Spleen (tissue), 11 donors: ENCODE measurements around the gene FAM83E. TPM values are rescaled to one million over a fixed set of nuclear protein-coding genes. Genes with fewer than 3 reads are reported as not detected.

ENCODE experiments used
- DNase-seq: peaks from one replicate; pipeline ENCODE4 v3.0.0-alpha.2; 2020
- H3K27ac ChIP-seq, 8 donors: fragments of 200-600 bp; sonication (generic) in 7 of 8; 1 replicate in 4 of 8; 2 replicates in 4 of 8; pipeline versions ENCODE4 v1.5.0 to v1.8.0; 2016 to 2021; ENCODE audit warnings: inconsistent platforms in 4 of 8, mild to moderate bottlenecking in 4 of 8, moderate library complexity in 1 of 8
- H3K27me3 ChIP-seq, 7 donors: fragments of 200-600 bp; sonication (generic) in 6 of 7; replicated peaks in 1 of 7; 1 replicate in 4 of 7; 2 replicates in 3 of 7; pipeline versions ENCODE4 v1.5.0 to v1.8.0; 2016 to 2021; ENCODE audit warnings: inconsistent platforms in 3 of 7, mild to moderate bottlenecking in 1 of 7
- H3K36me3 ChIP-seq, 6 donors: fragments of 200-600 bp; sonication (generic) in 5 of 6; 1 replicate in 4 of 6; 2 replicates in 2 of 6; pipeline versions ENCODE4 v1.5.0 to v1.8.0; 2016 to 2021; ENCODE audit warnings: inconsistent platforms in 2 of 6
- H3K4me1 ChIP-seq, 6 donors: fragments of 200-600 bp; sonication (generic) in 5 of 6; 1 replicate in 3 of 6; 2 replicates in 3 of 6; pipeline versions ENCODE4 v1.5.0 to v1.8.0; 2016 to 2021; ENCODE audit warnings: inconsistent platforms in 3 of 6
- H3K4me3 ChIP-seq, 8 donors: fragments of 200-600 bp; sonication (generic) in 7 of 8; 1 replicate in 4 of 8; 2 replicates in 4 of 8; pipeline versions ENCODE4 v1.5.0 to v1.8.0; 2016 to 2021; ENCODE audit warnings: inconsistent platforms in 4 of 8, mild to moderate bottlenecking in 4 of 8, moderate library complexity in 2 of 8
- H3K9me3 ChIP-seq, 8 donors: fragments of 200-600 bp; sonication (generic) in 7 of 8; 1 replicate in 4 of 8; 2 replicates in 4 of 8; pipeline versions ENCODE4 v1.5.0 to v1.8.0; 2016 to 2021; ENCODE audit warnings: inconsistent platforms in 4 of 8
- POLR2A ChIP-seq, 3 donors: fragments of 450-650 bp; IDR thresholded peaks; one replicate each; pipeline ENCODE4 v1.5.1; 2017; ENCODE audit warnings: antibody characterized with exemption in 3 of 3, mild to moderate bottlenecking in 1 of 3
- POLR2AphosphoS5 ChIP-seq, 3 donors: sonication (generic); formaldehyde crosslinking; IDR thresholded peaks; one replicate each; pipeline ENCODE4 v1.5.1; 2017; ENCODE audit warnings: antibody characterized with exemption in 3 of 3
- WGBS, 5 donors: extraction: QIAGEN DNeasy Blood & Tissue Kit in 3 of 5; methylation state at CpG; one replicate each; pipeline versions ENCODE4 v1.1.5 to v1.1.7; 2013 to 2018; 5-methylcytosine and 5-hydroxymethylcytosine counted together
- intact Hi-C: fragments of 100-400 bp; cut with DNase I; formaldehyde crosslinking; loops from one replicate; pipeline ENCODE4 v1.15.0; 2023; ENCODE audit warnings: low total_unique reads
- polyA plus RNA-seq, 3 donors: library from polyadenylated mRNA; stranded (reverse); fragments of 200-250 nt; gene quantifications; one replicate each; pipeline ENCODE4 v1.2.1, GENCODE V29; 2013
- total RNA-seq, 7 donors: library from RNA; depleted of rRNA in 3 of 7; stranded (reverse); fragments of >200 nt in 3 of 7; fragmentation: NEBNext Ultra II Directional in 4 of 7; extraction: Animal tissue kit (Norgen Biotek cat#: 25700) in 4 of 7; gene quantifications; one replicate each; pipeline versions ENCODE4 v1.1.0 to v1.2.1, GENCODE V29; 2016 to 2021
- TF ChIP-seq, protein P1 (sequence below), 11 experiments: fragments of 200-600 bp in 7 of 11; fragments of 450-650 bp in 4 of 11; sonication (generic) in 4 of 11; IDR thresholded peaks in 8 of 11; conservative IDR thresholded peaks in 3 of 11; 1 replicate in 7 of 11; 2 replicates in 4 of 11; pipeline versions ENCODE4 v1.4.0 to v1.8.0; 2016 to 2021; ENCODE audit warnings: antibody characterized with exemption in 11 of 11, inconsistent platforms in 4 of 11, mild to moderate bottlenecking in 1 of 11
- donor health status: healthy with polysubstance abuse.
- donor health status: DM: no; HTN: no; CAD: no; lungs with moderate emphysema.
- donor health status: DM: no; HTN: no; CAD: no.
- donor health status: Bipolar disorder and iron deficiency.
- donor health status: healthy.
- donor health status: DM: no; HTN: no; CAD: no.
- donor health status: DM: yes; HTN: yes; CAD: no.

The FAM83E gene
- total and polyA plus RNA-seq, 10 donors: 0.04 to 2.0 (median 0.46) TPM; not detected in 5

DNA sequence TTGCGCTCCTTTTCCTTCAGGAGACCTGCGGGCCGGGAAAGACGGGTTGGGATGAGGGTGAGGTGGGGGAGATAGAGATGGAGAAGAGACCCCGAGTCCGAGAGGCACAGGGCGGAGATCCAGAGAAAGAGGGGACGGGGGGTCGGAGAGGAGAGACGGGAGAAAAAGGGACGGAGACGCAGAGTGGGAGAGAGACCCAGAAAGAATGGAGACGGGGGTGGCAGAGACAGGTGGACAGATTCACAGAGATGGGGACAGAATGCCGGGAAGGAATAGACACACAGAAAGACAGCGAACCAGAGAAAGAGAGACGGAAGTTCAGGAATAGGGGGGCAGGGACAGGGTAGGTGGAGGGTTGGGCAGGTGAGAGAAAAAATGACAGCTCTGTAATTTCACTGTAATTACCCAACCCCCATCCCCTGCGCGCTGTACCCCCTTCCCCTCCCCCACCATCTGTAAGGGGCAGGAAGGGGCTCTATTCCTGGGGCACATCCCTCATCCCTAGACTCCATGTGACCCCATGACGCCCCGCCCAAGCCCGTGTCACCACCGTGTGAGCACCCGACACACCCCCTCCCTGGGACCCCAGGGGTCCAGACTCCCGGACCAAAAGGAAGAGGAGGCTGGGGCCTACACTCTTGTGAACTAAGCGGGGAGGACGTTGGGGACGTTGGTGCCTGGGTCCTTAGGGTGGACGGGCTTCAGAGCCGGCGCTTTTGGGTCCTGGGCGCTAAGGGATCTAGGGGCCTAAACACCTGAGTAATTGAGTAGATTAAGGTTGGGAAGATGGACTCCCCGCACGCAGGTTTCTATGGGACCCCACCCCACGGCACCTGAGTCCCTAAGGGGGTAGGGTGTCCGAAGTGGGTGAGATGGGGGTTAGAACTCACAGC, 21.3 kb upstream of the FAM83E start:
- WGBS, 5 donors: 1 to 2% (median 1%) methylated on average over 30 to 35 of the region's 35 CpGs
- peaks cover 0 to 23% (median 16%) of the 10 kb centered on the region in 6 donors for H3K36me3 ChIP-seq
- TF ChIP-seq, protein P1, sequence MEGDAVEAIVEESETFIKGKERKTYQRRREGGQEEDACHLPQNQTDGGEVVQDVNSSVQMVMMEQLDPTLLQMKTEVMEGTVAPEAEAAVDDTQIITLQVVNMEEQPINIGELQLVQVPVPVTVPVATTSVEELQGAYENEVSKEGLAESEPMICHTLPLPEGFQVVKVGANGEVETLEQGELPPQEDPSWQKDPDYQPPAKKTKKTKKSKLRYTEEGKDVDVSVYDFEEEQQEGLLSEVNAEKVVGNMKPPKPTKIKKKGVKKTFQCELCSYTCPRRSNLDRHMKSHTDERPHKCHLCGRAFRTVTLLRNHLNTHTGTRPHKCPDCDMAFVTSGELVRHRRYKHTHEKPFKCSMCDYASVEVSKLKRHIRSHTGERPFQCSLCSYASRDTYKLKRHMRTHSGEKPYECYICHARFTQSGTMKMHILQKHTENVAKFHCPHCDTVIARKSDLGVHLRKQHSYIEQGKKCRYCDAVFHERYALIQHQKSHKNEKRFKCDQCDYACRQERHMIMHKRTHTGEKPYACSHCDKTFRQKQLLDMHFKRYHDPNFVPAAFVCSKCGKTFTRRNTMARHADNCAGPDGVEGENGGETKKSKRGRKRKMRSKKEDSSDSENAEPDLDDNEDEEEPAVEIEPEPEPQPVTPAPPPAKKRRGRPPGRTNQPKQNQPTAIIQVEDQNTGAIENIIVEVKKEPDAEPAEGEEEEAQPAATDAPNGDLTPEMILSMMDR (IDR thresholded peaks at IDR 0.05 in 8 of 11, conservative IDR thresholded peaks at IDR 0.05 in 3 of 11): no peak
- TF ChIP-seq POLR2A (IDR thresholded peaks at IDR 0.05) (no peak), POLR2AphosphoS5 (IDR thresholded peaks at IDR 0.05) (no peak)
- no peaks in the 10 kb centered on the region for H3K27me3 ChIP-seq
- intact Hi-C loops: no loop called here
- DNase-seq: peak; percentile 91
- H3K4me1 ChIP-seq: peaks cover 34 to 84% (median 64%) of the 10 kb centered on the region in 6 donors
- H3K27ac ChIP-seq: peak overlapping the region; percentile 92 to 98 (median 95)
- peak overlapping the region; percentile 57 to 98 (median 77) for H3K4me3 ChIP-seq
- H3K9me3 ChIP-seq: no peaks in the 10 kb centered on the region

DNA sequence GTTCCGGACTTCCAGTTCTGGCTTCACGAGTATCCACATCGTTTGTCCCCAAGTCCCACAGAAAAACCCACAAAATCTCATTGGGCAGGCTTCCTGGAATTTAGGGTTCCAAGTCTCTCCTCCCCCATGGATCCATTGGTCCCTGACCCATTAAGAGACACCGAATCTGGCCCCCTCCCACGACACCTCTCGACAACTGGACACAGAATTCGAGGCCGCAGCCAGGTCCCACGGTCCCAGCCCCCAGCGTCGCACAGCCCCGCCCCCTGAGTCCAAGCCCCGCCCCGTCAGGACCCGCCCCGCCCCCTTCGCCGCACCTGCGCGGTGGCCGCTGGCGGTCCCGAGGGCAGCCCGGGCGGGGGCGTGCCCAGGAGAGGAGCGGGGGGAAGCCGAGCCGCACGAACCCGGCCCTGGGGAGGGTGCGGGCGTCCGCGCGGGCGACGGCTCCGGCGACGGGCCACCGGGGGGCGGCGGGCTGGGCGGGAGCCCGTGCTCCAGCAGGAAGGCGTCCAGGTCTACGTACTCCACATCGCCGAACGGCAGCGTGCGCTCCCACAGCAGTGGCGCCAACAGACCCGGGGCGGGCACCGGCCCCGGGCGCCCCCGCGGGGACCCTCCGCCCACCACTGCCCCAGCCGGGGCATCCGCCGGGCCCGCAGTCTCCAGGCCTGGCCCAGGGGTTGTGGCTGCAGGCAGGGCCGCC, 20.5 kb upstream of the FAM83E start:
- WGBS, 5 donors: 1 to 5% (median 1%) methylated on average over 12 to 67 of the region's 67 CpGs
- DNase-seq: peak; percentile 95
- Histone ChIP-seq H3K9me3 (no peaks in the 10 kb centered on the region), H3K27me3 (no peaks in the 10 kb centered on the region), H3K27ac (peak overlapping the region; percentile 92 to 98 (median 95)), H3K4me3 (peak overlapping the region; percentile 57 to 98 (median 77)), H3K4me1 (peaks cover 40 to 92% (median 72%) of the 10 kb centered on the region in 6 donors), H3K36me3 (peaks cover 0 to 31% (median 20%) of the 10 kb centered on the region in 6 donors)
- TF ChIP-seq, protein P1 (IDR thresholded peaks at IDR 0.05 in 8 of 11, conservative IDR thresholded peaks at IDR 0.05 in 3 of 11): peak in 1 of 11 experiments; percentile 15
- TF ChIP-seq POLR2A (IDR thresholded peaks at IDR 0.05): peak in 1 of 3 donors; percentile 5
- peak; percentile 64 to 86 (median 84) for TF ChIP-seq POLR2AphosphoS5 (IDR thresholded peaks at IDR 0.05)
- intact Hi-C loops: no loop called here

DNA sequence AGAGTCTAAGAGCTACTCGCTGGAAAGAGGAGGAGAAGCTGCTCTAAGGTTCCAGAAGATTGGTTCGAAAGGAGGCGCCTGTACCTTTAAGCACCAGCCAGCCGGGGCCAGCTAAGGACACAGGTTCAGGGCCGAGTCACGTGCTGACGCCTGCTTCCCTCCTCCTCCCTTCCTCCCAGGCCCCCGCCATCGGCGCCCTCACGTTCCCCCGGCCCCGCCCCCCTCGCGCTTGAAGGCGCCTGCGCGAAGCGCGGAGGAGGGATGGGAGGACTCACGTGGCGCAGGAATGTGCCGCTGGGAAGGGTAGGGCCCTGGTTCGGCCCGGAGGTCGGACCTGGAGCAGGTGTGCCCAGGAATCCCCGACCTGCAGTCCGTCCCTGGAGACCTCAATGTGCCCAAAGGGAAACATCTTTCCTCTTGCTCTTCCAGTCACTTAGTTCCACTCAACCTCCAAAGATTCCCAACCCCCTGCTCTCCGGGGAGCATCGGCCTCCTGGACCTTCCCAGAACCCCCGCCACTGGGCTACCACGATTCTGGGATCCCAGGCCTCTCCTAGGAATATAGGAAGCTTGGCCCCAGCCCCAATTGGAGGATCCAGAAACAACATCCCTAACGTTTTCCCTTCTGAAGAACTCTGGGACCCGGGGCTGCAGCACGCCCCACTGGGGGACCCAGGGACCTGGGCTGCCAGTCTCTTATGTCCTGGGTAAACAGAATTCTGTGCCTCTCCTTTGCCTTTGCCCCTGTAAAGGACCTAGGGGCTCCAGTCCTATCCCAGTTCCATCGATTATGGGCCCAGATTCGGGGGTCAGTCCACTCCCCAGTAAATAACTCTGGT, 19.8 kb upstream of the FAM83E start:
- H3K4me1 ChIP-seq: peaks cover 48 to 95% (median 78%) of the 10 kb centered on the region in 6 donors
- 4 to 10% (median 6%) methylated on average over 26 to 37 of the region's 37 CpGs for WGBS, 5 donors
- intact Hi-C loops: no loop called here
- peaks cover 0 to 39% (median 26%) of the 10 kb centered on the region in 6 donors for H3K36me3 ChIP-seq
- H3K9me3 ChIP-seq: no peaks in the 10 kb centered on the region
- DNase-seq: peak; percentile 98
- H3K4me3 ChIP-seq: peak overlapping the region; percentile 20 to 98 (median 77)
- TF ChIP-seq POLR2AphosphoS5 (IDR thresholded peaks at IDR 0.05): peak; percentile 81 to 93 (median 92)
- TF ChIP-seq, protein P1 (IDR thresholded peaks at IDR 0.05 in 8 of 11, conservative IDR thresholded peaks at IDR 0.05 in 3 of 11): peak in 1 of 11 experiments; percentile 20
- TF ChIP-seq POLR2A (IDR thresholded peaks at IDR 0.05): no peak
- peak overlapping the region; percentile 92 to 98 (median 95) for H3K27ac ChIP-seq
- H3K27me3 ChIP-seq: no peaks in the 10 kb centered on the region
